ENCODE data around the gene ALDH8A1. TPM values are rescaled to one million over a fixed set of nuclear protein-coding genes. Genes with fewer than 3 reads are reported as not detected.

The ALDH8A1 gene
- total and polyA plus RNA-seq, 10 of the 15 experiments (the other 5 are each of a cell fraction or from before 2014, with no cell fraction given): 0.13 to 1.8 (median 0.62) TPM; not detected in 3

- TF ChIP-seq ASH2L (IDR thresholded peaks at IDR 0.05; ENCODE audit: borderline replicate concordance, low read depth) (no peak), FOS (IDR thresholded peaks at IDR 0.05; ENCODE audit: borderline replicate concordance, extremely low read depth, insufficient read length) (no peak), MTA2 (IDR thresholded peaks at IDR 0.05; ENCODE audit: low read depth) (no peak)
These were observed 13.4 kb downstream of the ALDH8A1 start (continued) for GRCh38 chr6:134936476-134936875.

GRCh38 chr6:134934793-134935485 lies 15.0 kb downstream of the ALDH8A1 start:
- FAIRE-seq (no peak), ATAC-seq (no peak), DNase-seq (ENCODE audit: low read depth, low spot score) (no peak)
- BruUV-seq (replicated peaks): no TSS peak
- Histone ChIP-seq H3K27me3 (replicated peaks in 1 of 2; ENCODE audit: control insufficient read depth in 2 of 2, insufficient read depth in 2 of 2, low read length in 1 of 2) (no peaks in the 10 kb centered on the region), H3K9me3 (replicated peaks; ENCODE audit: control insufficient read depth, insufficient read depth, low read length) (no peaks in the 10 kb centered on the region), H3K79me2 (ENCODE audit: control insufficient read depth, insufficient read depth, low read length) (no peaks in the 10 kb centered on the region), H2AFZ (ENCODE audit: control insufficient read depth, low read depth, low read length) (no peak overlapping the region), H3K4me2 (ENCODE audit: control insufficient read depth, insufficient read depth) (no peak overlapping the region), H3K4me3 (no peak overlapping the region), H3K36me3 (ENCODE audit: control insufficient read depth in 2 of 2, insufficient read depth in 2 of 2, low read length in 1 of 2) (no peaks in the 10 kb centered on the region), H4K20me1 (ENCODE audit: control insufficient read depth, insufficient read depth) (no peaks in the 10 kb centered on the region), H3K4me1 (ENCODE audit: control insufficient read depth, insufficient read depth, low read length) (peaks cover 6% of the 10 kb centered on the region; the same call in 1 of the 2 replicates), H3K9ac (ENCODE audit: control insufficient read depth, insufficient read depth, low read length) (no peak overlapping the region), H3K27ac (ENCODE audit: control insufficient read depth, insufficient read depth) (no peak overlapping the region)
- intact Hi-C loops (cut with micrococcal nuclease; ENCODE audit: unreplicated experiment): loop anchor here (5.0 kb wide), 1 partner anchor 293 kb away; no protein-coding TSS in a partner anchor
- ChIA-PET POLR2A (interaction anchor here (0.7 kb wide), 1 partner anchor 559 kb away, joined by 3 read pairs; no protein-coding TSS in a partner anchor), CTCF (no interaction called here), RAD21 (ENCODE audit: unreplicated experiment) (interaction anchor here (0.7 kb wide), 1 partner anchor 151 kb away, joined by 3 read pairs; no protein-coding TSS in a partner anchor), SMC1A (ENCODE audit: uncharacterized antibody, unreplicated experiment) (interaction anchor here (1.4 kb wide), 1 partner anchor 14 kb away, joined by 3 read pairs; no protein-coding TSS in a partner anchor)
- WGBS (ENCODE audit: insufficient coverage, insufficient replicate concordance, low lambda C conversion rate, missing lambda C conversion rate): 85% methylated on average over 5 of the region's 5 CpGs
- in situ Hi-C loops (cut with MboI): no loop called here
- TF ChIP-seq DPF2 (IDR thresholded peaks at IDR 0.05): no peak
- no peak for TF ChIP-seq STAT1 (conservative IDR thresholded peaks at IDR 0.05)
- TF ChIP-seq E2F8 (IDR thresholded peaks at IDR 0.05; ENCODE audit: low read depth, partially characterized antibody): no peak
- TF ChIP-seq MTA2 (IDR thresholded peaks at IDR 0.05; ENCODE audit: low read depth): no peak
- no peak for TF ChIP-seq EZH2 (IDR thresholded peaks at IDR 0.05; ENCODE audit: borderline replicate concordance, control insufficient read depth, low read depth, low read length)
- no peak for TF ChIP-seq POLR2A (IDR thresholded peaks at IDR 0.05; ENCODE audit: low read depth, low read length)
- TF ChIP-seq MXI1 (IDR thresholded peaks at IDR 0.05; ENCODE audit: low read depth, low read length): no peak
- no peak for TF ChIP-seq CBX3 (IDR thresholded peaks at IDR 0.05; ENCODE audit: borderline replicate concordance, low read depth)
- TF ChIP-seq USF2 (IDR thresholded peaks at IDR 0.05; ENCODE audit: borderline replicate concordance, low read depth, low read length): no peak
- no peak for TF ChIP-seq ZNF217 (IDR thresholded peaks at IDR 0.05)
- TF ChIP-seq CHD1 (IDR thresholded peaks at IDR 0.05; ENCODE audit: low read depth, low read length): no peak
- TF ChIP-seq BCLAF1 (IDR thresholded peaks at IDR 0.05): no peak
- no peak for TF ChIP-seq GABPA (IDR thresholded peaks at IDR 0.05; ENCODE audit: low read depth)
